Measurements from ENCODE around the gene BIN2. TPM values are rescaled to one million over a fixed set of nuclear protein-coding genes. Genes with fewer than 3 reads are reported as not detected.
"Not testable (repeated sequence)": the region's sequence is repeated elsewhere in the genome, so short reads cannot be mapped to it uniquely, and the experiment has no call there.

BIN2 gene
- total and polyA plus RNA-seq, 8 donors, result 3.8 to 46.0 (median 6.2) TPM

DNA sequence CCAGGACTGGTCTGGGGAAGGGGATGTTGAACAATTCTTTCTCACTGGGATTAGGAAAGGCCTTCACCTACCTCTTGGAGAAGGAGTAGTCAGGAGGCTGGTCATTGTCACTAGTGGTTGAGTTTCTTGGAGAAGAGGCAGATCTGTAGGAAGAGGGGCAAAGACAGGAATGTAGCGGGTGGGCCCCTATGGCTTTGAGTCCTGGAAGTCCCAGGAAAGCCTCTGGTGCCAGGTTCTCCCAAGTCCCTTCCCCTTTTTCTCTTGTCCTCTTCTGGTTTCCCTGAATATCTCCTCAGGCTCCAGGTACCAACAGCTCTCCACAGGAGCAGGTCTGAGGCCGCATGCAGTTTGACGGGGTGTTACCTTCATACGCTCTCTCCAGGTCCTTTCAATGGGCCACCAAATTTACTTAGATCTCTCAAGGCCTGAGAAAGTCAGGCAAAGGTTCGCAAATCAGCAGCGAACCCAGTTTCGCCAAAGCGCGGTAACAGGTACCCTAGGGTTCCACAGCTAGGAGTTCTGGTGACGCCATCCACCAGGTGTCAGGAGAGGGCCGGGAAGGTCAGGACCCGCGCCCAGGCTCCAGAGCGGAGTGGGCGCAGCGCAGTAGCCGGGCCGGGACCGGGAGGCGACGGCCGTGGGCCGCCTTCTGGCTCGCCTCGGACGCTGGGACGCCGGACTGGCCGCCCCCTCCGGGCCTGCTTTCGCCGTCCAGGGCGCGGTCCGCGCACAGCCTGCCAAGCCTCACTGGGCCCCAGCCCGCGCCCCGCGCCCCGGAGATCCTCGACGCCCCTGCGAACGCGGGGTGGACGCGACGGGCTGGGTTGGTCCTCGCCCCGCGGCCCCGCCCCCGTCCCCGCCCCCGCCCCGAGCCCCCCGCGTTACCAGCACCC lies 54.6 kb downstream of the BIN2 start:
- H3K4me1 ChIP-seq, result peaks cover 5 to 24% of the 10 kb centered on the region in 2 donors
- ATAC-seq (peak; percentile 89), DNase-seq (peak in 3 of 4 donors; percentile 54 to 89 (median 74))
- H3K9me3 ChIP-seq, result no peaks in the 10 kb centered on the region
- H3K36me3 ChIP-seq, result no peaks in the 10 kb centered on the region
- peak overlapping the region; percentile 70 to 71 for H3K4me3 ChIP-seq
- TF ChIP-seq, protein P1, sequence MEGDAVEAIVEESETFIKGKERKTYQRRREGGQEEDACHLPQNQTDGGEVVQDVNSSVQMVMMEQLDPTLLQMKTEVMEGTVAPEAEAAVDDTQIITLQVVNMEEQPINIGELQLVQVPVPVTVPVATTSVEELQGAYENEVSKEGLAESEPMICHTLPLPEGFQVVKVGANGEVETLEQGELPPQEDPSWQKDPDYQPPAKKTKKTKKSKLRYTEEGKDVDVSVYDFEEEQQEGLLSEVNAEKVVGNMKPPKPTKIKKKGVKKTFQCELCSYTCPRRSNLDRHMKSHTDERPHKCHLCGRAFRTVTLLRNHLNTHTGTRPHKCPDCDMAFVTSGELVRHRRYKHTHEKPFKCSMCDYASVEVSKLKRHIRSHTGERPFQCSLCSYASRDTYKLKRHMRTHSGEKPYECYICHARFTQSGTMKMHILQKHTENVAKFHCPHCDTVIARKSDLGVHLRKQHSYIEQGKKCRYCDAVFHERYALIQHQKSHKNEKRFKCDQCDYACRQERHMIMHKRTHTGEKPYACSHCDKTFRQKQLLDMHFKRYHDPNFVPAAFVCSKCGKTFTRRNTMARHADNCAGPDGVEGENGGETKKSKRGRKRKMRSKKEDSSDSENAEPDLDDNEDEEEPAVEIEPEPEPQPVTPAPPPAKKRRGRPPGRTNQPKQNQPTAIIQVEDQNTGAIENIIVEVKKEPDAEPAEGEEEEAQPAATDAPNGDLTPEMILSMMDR (IDR thresholded peaks at IDR 0.05), result peak in 1 of 2 donors; percentile 37
- peaks cover 0 to 26% of the 10 kb centered on the region in 2 donors for H3K27me3 ChIP-seq
- intact Hi-C loops (cut with DNase I), result loop anchor here in 1 of 2 donors (10.0 kb wide), 1 partner anchor 75 kb away; the partner anchor contains the start of gene CELA1
- H3K27ac ChIP-seq, result peak overlapping the region; percentile 79 to 86

GRCh38 chr12:51265024-51265423 lies 59.0 kb downstream of the BIN2 start:
- H3K36me3 ChIP-seq, result no peaks in the 10 kb centered on the region
- intact Hi-C loops (cut with DNase I), result no loop called here
- no peak for DNase-seq
- H3K4me1 ChIP-seq, result peaks cover 0 to 25% of the 10 kb centered on the region in 2 donors
- H3K4me3 ChIP-seq, result no peak overlapping the region
- no peaks in the 10 kb centered on the region for H3K9me3 ChIP-seq
- H3K27ac ChIP-seq, result no peak overlapping the region
- TF ChIP-seq, protein P1 (IDR thresholded peaks at IDR 0.05), result no peak
- ATAC-seq, result no peak
- peaks cover 0 to 11% of the 10 kb centered on the region in 2 donors for H3K27me3 ChIP-seq

- intact Hi-C loops (cut with DNase I), result no loop called here
- Histone ChIP-seq H3K4me1 (peaks cover 0 to 21% of the 10 kb centered on the region in 2 donors), H3K27ac (no peak overlapping the region), H3K27me3 (peaks cover 0 to 4% of the 10 kb centered on the region in 2 donors), H3K4me3 (no peak overlapping the region), H3K36me3 (no peaks in the 10 kb centered on the region), H3K9me3 (no peaks in the 10 kb centered on the region)
- ATAC-seq, result no peak
- TF ChIP-seq, protein P1 (IDR thresholded peaks at IDR 0.05), result no peak
- no peak for DNase-seq
These were observed 59.7 kb downstream of the BIN2 start for GRCh38 chr12:51264297-51264696.

DNA sequence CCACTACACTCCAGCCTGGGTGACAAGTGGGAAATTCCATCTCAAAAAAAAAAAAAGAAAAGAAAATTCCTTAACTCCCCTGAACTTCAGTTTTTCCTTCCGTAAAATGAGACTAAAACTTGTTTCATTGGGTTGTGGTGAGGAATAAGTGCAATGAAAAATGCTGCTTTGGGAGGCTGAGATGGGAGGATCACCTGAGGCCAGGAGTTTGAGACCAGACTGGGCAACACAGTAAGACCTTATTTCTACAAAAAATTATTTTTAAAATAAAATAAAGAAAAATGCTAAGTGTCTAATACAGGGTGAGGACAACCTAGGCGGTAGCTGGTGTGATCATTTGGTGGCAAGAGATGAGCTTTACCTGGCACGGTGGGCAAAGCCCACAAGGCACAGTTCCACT lies 60.6 kb downstream of the BIN2 start:
- ATAC-seq, result no peak
- H3K9me3 ChIP-seq, result no peaks in the 10 kb centered on the region
- H3K4me1 ChIP-seq, result peaks cover 0 to 12% of the 10 kb centered on the region in 2 donors
- no peaks in the 10 kb centered on the region for H3K36me3 ChIP-seq
- H3K27ac ChIP-seq, result no peak overlapping the region
- intact Hi-C loops (cut with DNase I), result no loop called here
- no peak for DNase-seq
- no peaks in the 10 kb centered on the region for H3K27me3 ChIP-seq
- H3K4me3 ChIP-seq, result no peak overlapping the region
- TF ChIP-seq, protein P1 (IDR thresholded peaks at IDR 0.05), result no peak

- Histone ChIP-seq H3K4me3 (no peak overlapping the region), H3K36me3 (no peaks in the 10 kb centered on the region), H3K27me3 (no peaks in the 10 kb centered on the region), H3K9me3 (no peaks in the 10 kb centered on the region), H3K4me1 (peaks cover 0 to 10% of the 10 kb centered on the region in 2 donors), H3K27ac (no peak overlapping the region)
- intact Hi-C loops (cut with DNase I), result no loop called here
- TF ChIP-seq, protein P1 (IDR thresholded peaks at IDR 0.05), result peak in 1 of 2 donors; percentile 38
- peak; percentile 76 for ATAC-seq
- DNase-seq, result peak in 1 of 4 donors; percentile 49
These were observed 61.2 kb downstream of the BIN2 start for GRCh38 chr12:51262758-51263177.

DNA sequence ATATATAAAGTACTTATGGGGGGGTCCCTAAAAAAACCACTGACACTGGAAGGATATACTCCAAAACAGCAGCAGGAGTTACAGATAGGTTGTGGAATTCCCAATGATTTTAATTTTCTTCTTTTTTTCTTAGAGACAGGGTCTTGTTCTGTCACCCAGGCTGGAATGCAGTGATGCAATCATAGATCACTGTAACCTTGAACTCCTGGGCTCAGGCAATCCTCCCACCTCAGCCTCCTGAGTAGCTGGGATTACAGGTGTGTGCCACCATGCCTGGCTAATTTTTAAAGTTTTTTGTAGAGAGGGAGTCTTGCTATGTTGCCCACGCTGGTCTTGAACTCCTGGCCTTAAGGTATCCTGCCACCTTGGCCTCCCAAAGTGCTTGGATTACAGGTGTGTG lies 64.4 kb downstream of the BIN2 start:
- H3K27ac ChIP-seq; DNase-seq; intact Hi-C loops (cut with DNase I); H3K9me3 ChIP-seq; H3K27me3 ChIP-seq; H3K4me1 ChIP-seq; ATAC-seq; H3K4me3 ChIP-seq; H3K36me3 ChIP-seq: not testable (repeated sequence)

Measured in left lung (tissue), 10 donors.